Pons (tissue), 1 donor: Measurements from ENCODE around the gene SLC13A3.

Experiments used
- DNase-seq: peaks from one replicate; pipeline ENCODE4 v3.0.0-alpha.2; 2016; ENCODE audit warnings: low spot score

The SLC13A3 gene

GRCh38 chr20:46523108-46523507 lies 128.2 kb downstream of the SLC13A3 start:
- DNase-seq = no peak

- DNase-seq = peak; percentile 67
Observed at GRCh38 chr20:46520976-46521579, 130.2 kb downstream of the SLC13A3 start.

GRCh38 chr20:46520540-46520939 lies 130.7 kb downstream of the SLC13A3 start:
- DNase-seq = no peak

DNA sequence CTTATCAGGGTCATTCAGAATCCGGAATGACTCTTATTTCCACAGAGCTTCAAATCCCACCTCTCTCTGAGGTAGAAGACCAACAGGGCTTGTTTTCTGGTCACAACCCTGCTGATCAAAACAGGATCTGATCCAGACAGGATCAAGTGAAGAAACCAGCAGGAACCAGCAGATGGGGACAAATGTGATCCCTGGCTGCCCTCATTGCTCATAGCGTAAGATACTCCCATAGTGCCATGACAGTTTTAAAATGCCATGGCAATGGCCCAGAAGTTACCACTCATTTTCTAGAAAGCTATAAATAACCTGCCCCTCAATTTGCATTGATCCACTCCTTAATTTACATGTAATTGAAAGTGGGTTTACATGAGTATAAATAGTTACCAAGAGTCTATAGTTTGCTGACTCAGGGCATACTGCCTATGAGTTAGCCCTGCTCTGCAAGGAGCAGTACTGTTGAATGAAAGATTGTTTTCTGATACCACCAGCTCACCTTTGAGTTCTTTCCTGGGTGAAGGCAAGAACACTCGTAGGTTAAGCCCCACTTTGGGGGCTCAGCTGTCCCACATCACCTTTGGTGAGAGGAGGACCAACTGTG lies 131.7 kb downstream of the SLC13A3 start:
- no peak for DNase-seq

- peak; percentile 28 for DNase-seq
Observed at GRCh38 chr20:46512943-46513844, 138.1 kb downstream of the SLC13A3 start, which contains the start of gene ZNF334. Gene ZNF334, minus strand, starts transcription at chr20:46513559. Its CDS starts 1,457 bp downstream, at chr20:46512102.

DNA sequence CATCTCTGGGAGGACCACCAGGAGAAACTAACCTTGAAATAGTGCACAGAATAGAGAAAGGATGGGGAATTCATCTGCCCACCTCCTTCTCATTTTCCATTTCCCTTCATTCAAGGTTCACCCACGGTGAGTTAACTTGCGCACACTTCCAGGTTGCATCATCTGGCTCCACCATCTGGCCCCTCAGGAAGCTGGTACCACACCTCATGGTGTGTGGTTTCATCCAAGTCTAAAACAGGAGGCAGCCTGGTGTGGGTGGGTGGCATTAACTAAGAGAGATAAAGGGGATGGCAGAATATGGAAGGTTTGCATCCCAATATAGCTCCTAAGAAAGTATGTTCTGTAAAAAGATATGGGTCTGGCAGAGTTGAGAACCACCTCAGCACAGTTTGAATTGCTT lies 141.7 kb downstream of the SLC13A3 start:
- DNase-seq = no peak
